ENCODE measurements around the gene BTBD9. TPM values are rescaled to one million over a fixed set of nuclear protein-coding genes. Genes with fewer than 3 reads are reported as not detected.

Gene BTBD9
- total RNA-seq, 4 donors from 2014 or later = 10.8 to 26.3 (median 15.3) TPM

GRCh38 chr6:38182426-38182825, 457.3 kb downstream of the BTBD9 start:
- DNase-seq (ENCODE audit: low spot score) (no peak), ATAC-seq (ENCODE audit: low FRiP score) (peak; percentile 18)
- no peak for TF ChIP-seq CTCF (IDR thresholded peaks at IDR 0.05)

- TF ChIP-seq CTCF (IDR thresholded peaks at IDR 0.05) = no peak
- DNase-seq (ENCODE audit: low spot score) (no peak), ATAC-seq (ENCODE audit: low FRiP score) (no peak)
Observed at GRCh38 chr6:38180586-38180985, 459.1 kb downstream of the BTBD9 start.

GRCh38 chr6:38179794-38180430, 459.8 kb downstream of the BTBD9 start:
- no peak for DNase-seq (ENCODE audit: low spot score)
- no peak for TF ChIP-seq CTCF (IDR thresholded peaks at IDR 0.05)
- ATAC-seq (ENCODE audit: low FRiP score) = no peak

- ATAC-seq (ENCODE audit: low FRiP score) = no peak
- no peak for TF ChIP-seq CTCF (IDR thresholded peaks at IDR 0.05)
- no peak for DNase-seq (ENCODE audit: low spot score)
Observed at GRCh38 chr6:38179300-38179699, 460.4 kb downstream of the BTBD9 start.

- DNase-seq (ENCODE audit: low spot score) (no peak), ATAC-seq (ENCODE audit: low FRiP score) (no peak)
- no peak for TF ChIP-seq CTCF (IDR thresholded peaks at IDR 0.05)
Observed at GRCh38 chr6:38178584-38178886, 461.2 kb downstream of the BTBD9 start.

GRCh38 chr6:38177882-38178583, 461.7 kb downstream of the BTBD9 start:
- ATAC-seq (ENCODE audit: low FRiP score) (no peak), DNase-seq (ENCODE audit: low spot score) (peak; percentile 14)
- no peak for TF ChIP-seq CTCF (IDR thresholded peaks at IDR 0.05)
